H9 (cell line): ENCODE data around the gene PLEKHM3. TPM values are rescaled to one million over a fixed set of nuclear protein-coding genes. Genes with fewer than 3 reads are reported as not detected.

ENCODE experiments used
- DNase-seq: peaks from one replicate; pipeline ENCODE4 v3.0.0-alpha.2; 2017
- H2AFZ ChIP-seq: one replicate; pipeline ENCODE4 v1.6.1; 2013; ENCODE audit warnings: mild to moderate bottlenecking, low read length, control low read depth, moderate library complexity
- H2AK5ac ChIP-seq: 2 replicates; pipeline ENCODE4 v1.6.1; 2013; ENCODE audit warnings: low read length, control low read depth, mixed read lengths; ENCODE audit not compliant: insufficient read length
- H2BK120ac ChIP-seq: one replicate; pipeline ENCODE4 v1.6.1; 2013; ENCODE audit warnings: low read depth, mild to moderate bottlenecking, low read length, control low read depth, inconsistent platforms; ENCODE audit not compliant: poor library complexity, severe bottlenecking
- H2BK12ac ChIP-seq: 2 replicates; pipeline ENCODE4 v1.6.1; 2013; ENCODE audit warnings: low read length, control low read depth, mixed read lengths, low read depth; ENCODE audit not compliant: insufficient read length
- H2BK15ac ChIP-seq: 2 replicates; pipeline ENCODE4 v1.6.1; 2013; ENCODE audit warnings: low read depth, low read length, control low read depth
- H2BK20ac ChIP-seq: one replicate; pipeline ENCODE4 v1.6.1; 2013; ENCODE audit warnings: low read depth, mild to moderate bottlenecking, low read length, control low read depth, inconsistent platforms; ENCODE audit not compliant: poor library complexity, severe bottlenecking
- H2BK5ac ChIP-seq: 2 replicates; pipeline ENCODE4 v1.6.1; 2013; ENCODE audit warnings: low read length, control low read depth, mixed read lengths; ENCODE audit not compliant: insufficient read length
- H3K14ac ChIP-seq: 2 replicates; pipeline ENCODE4 v1.6.1; 2013; ENCODE audit warnings: low read length, control low read depth; ENCODE audit not compliant: insufficient read depth
- H3K18ac ChIP-seq: 2 replicates; pipeline ENCODE4 v1.6.1; 2013; ENCODE audit warnings: low read depth, mild to moderate bottlenecking, mixed read lengths, low read length, control low read depth; ENCODE audit not compliant: insufficient read length
- H3K23ac ChIP-seq: 2 replicates; pipeline ENCODE4 v1.6.1; 2013; ENCODE audit warnings: low read length, control low read depth, mixed read lengths, low read depth; ENCODE audit not compliant: insufficient read length
- H3K23me2 ChIP-seq: 2 replicates; pipeline ENCODE4 v1.6.1; 2013; ENCODE audit warnings: low read depth, mild to moderate bottlenecking, mixed read lengths, low read length, control low read depth; ENCODE audit not compliant: insufficient read length, poor library complexity, severe bottlenecking
- H3K27ac ChIP-seq: 2 replicates; pipeline ENCODE4 v1.5.1; 2013; ENCODE audit warnings: low read length, control low read depth, mixed read lengths, low read depth; ENCODE audit not compliant: insufficient read length
- H3K27me3 ChIP-seq: 2 replicates; pipeline ENCODE4 v1.6.1; 2013; ENCODE audit warnings: low read length, control low read depth, inconsistent platforms; ENCODE audit not compliant: insufficient read depth
- H3K4ac ChIP-seq: 2 replicates; pipeline ENCODE4 v1.6.1; 2013; ENCODE audit warnings: low read depth, mild to moderate bottlenecking, control low read depth, inconsistent platforms, low read length, moderate library complexity
- H3K4me1 ChIP-seq: 2 replicates; pipeline ENCODE4 v1.6.1; 2013; ENCODE audit warnings: low read length, control low read depth, inconsistent platforms; ENCODE audit not compliant: insufficient read depth
- H3K4me2 ChIP-seq: 2 replicates; pipeline ENCODE4 v1.6.1; 2013; ENCODE audit warnings: low read length, control low read depth, mixed read lengths; ENCODE audit not compliant: insufficient read length, insufficient read depth
- H3K56ac ChIP-seq: 2 replicates; pipeline ENCODE4 v1.6.1; 2013; ENCODE audit warnings: low read depth, mild to moderate bottlenecking, mixed read lengths, low read length, control low read depth; ENCODE audit not compliant: insufficient read length
- H3K79me1 ChIP-seq: 2 replicates; pipeline ENCODE4 v1.6.1; 2013; ENCODE audit warnings: low read depth, mild to moderate bottlenecking, moderate library complexity, low read length, control low read depth, inconsistent platforms; ENCODE audit not compliant: insufficient read depth, poor library complexity, severe bottlenecking
- H3K79me2 ChIP-seq: 2 replicates; pipeline ENCODE4 v1.6.1; 2013; ENCODE audit warnings: low read length, control low read depth, inconsistent platforms; ENCODE audit not compliant: insufficient read depth
- H3K9ac ChIP-seq: 2 replicates; pipeline ENCODE4 v1.6.1; 2013; ENCODE audit warnings: low read length, control low read depth, mixed read lengths; ENCODE audit not compliant: insufficient read length; ENCODE audit errors: extremely low read depth
- H3K9me3 ChIP-seq: one replicate; pipeline ENCODE4 v1.6.1; 2013; ENCODE audit warnings: low read depth, low read length, inconsistent platforms; ENCODE audit not compliant: control insufficient read depth
- H3T11ph ChIP-seq: one replicate; pipeline ENCODE4 v1.6.1; 2013; ENCODE audit warnings: mild to moderate bottlenecking, low read length, control low read depth, inconsistent platforms
- H4K20me1 ChIP-seq: one replicate; pipeline ENCODE4 v1.6.1; 2013; ENCODE audit not compliant: control insufficient read depth, insufficient read length, insufficient read depth
- H4K5ac ChIP-seq: 2 replicates; pipeline ENCODE4 v1.6.1; 2013; ENCODE audit warnings: low read depth, mild to moderate bottlenecking, mixed read lengths, low read length, control low read depth; ENCODE audit not compliant: insufficient read length
- H4K8ac ChIP-seq: replicated peaks from 2 replicates; pipeline ENCODE4 v1.6.1; 2013; ENCODE audit warnings: low read length, control low read depth, mixed read lengths, low read depth; ENCODE audit not compliant: insufficient read length
- H4K91ac ChIP-seq: 2 replicates; pipeline ENCODE4 v1.6.1; 2013; ENCODE audit warnings: low read depth, mild to moderate bottlenecking, moderate library complexity, mixed read lengths, low read length, control low read depth; ENCODE audit not compliant: insufficient read length
- H3K27ac Mint-ChIP-seq, 3 experiments: 2 replicates in 2 of 3; 3 replicates in 1 of 3; pipeline ENCODE4 v1.8.0; 2020 to 2021; ENCODE audit warnings: mixed read lengths in 3 of 3, mild to moderate bottlenecking in 1 of 3, moderate library complexity in 1 of 3
- H3K27me3 Mint-ChIP-seq: 2 replicates; pipeline ENCODE4 v1.8.0; 2021; ENCODE audit warnings: low read depth, mild to moderate bottlenecking, moderate library complexity, mixed read lengths
- H3K36me3 Mint-ChIP-seq, 3 experiments: 2 replicates in 2 of 3; 3 replicates in 1 of 3; pipeline ENCODE4 v1.8.0; 2020 to 2021; ENCODE audit warnings: low read depth in 3 of 3, mixed read lengths in 3 of 3; ENCODE audit not compliant: insufficient read depth in 1 of 3
- H3K4me1 Mint-ChIP-seq, 2 experiments: 2 replicates each; pipeline ENCODE4 v1.8.0; 2020; ENCODE audit warnings: mixed read lengths in 2 of 2
- H3K4me3 Mint-ChIP-seq, 2 experiments: 2 replicates in 1 of 2; 3 replicates in 1 of 2; pipeline ENCODE4 v1.8.0; 2020 to 2021; ENCODE audit warnings: mild to moderate bottlenecking in 2 of 2, mixed read lengths in 2 of 2, moderate library complexity in 1 of 2
- H3K9me3 Mint-ChIP-seq, 2 experiments: 2 replicates in 1 of 2; 3 replicates in 1 of 2; pipeline ENCODE4 v1.8.0; 2020; ENCODE audit warnings: mild to moderate bottlenecking in 2 of 2, mixed read lengths in 2 of 2, moderate library complexity in 1 of 2
- WGBS: extraction: QIAGEN DNeasy Blood & Tissue Kit; methylation state at CpG from one replicate; pipeline ENCODE4 v1.1.7; 2013; ENCODE audit warnings: missing lambda C conversion rate, low lambda C conversion rate, mixed read lengths; ENCODE audit not compliant: insufficient read length; ENCODE audit errors: extremely low coverage; 5-methylcytosine and 5-hydroxymethylcytosine counted together
- total RNA-seq: library from RNA; stranded (reverse); gene quantifications from 2 replicates; pipeline ENCODE4 v1.2.1, GENCODE V29; 2021
- TF ChIP-seq, protein P1 (sequence below): fragments of 200-600 bp; sonication (generic); conservative IDR thresholded peaks from 3 replicates; pipeline ENCODE4 v1.8.0; 2021; ENCODE audit warnings: antibody characterized with exemption, mild to moderate bottlenecking

The PLEKHM3 gene
- total RNA-seq, 1 experiment from 2014 or later = 7.5 TPM

DNA sequence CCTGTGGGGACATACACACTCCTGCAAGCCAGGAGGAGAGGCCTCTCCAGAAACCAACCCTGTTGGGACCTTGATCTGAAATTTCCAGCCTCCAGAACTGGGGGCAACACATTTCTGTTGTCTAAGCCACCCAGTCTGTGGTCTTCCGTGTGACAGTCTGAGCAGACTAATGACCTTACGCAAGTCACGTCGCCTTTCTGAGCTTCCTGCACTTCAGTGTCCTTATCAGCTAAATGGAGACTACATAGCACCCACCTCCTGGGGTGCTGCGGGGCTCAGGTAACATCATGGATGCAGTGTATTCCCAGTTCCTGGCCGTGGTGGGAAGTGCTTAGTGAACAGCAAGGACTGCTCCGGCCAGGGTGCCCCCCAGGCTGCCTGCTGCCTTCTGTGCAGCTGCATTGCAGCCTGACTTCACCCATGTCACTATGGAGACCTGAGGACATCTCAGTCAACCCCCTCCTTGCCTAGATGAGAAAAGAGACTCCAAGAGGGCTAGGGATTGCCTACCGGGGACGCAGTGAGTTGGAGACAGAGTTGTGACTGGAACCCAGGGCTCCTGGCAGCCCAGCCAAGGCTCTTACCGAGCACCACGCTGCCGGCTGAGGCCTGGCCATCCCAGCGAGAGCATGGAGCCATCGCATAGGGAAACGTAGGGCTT lies 194.4 kb downstream of the PLEKHM3 start:
- Histone ChIP-seq H2BK12ac (no peak overlapping the region), H3K23me2 (no peaks in the 10 kb centered on the region), H2BK5ac (no peak overlapping the region), H4K5ac (no peak overlapping the region), H3K9me3 (no peaks in the 10 kb centered on the region), H3K4me1 (peaks cover 2% of the 10 kb centered on the region; the same call in 1 of the 2 replicates), H3K56ac (no peak overlapping the region), H3K27me3 (no peaks in the 10 kb centered on the region), H2BK20ac (no peak overlapping the region), H3K4ac (no peak overlapping the region), H2AFZ (no peak overlapping the region), H3K27ac (no peak overlapping the region), H3K14ac (no peak overlapping the region), H4K8ac (no peak overlapping the region), H3K79me2 (no peaks in the 10 kb centered on the region), H2BK120ac (no peak overlapping the region), H3K9ac (no peak overlapping the region), H3K18ac (no peak overlapping the region), H2BK15ac (no peak overlapping the region), H4K20me1 (no peaks in the 10 kb centered on the region), H3K4me2 (no peak overlapping the region), H3T11ph (no peak overlapping the region), H3K79me1 (no peaks in the 10 kb centered on the region), H3K23ac (no peak overlapping the region), H2AK5ac (no peak overlapping the region), H4K91ac (no peak overlapping the region)
- H3K9me3 Mint-ChIP-seq = no peaks in the 10 kb centered on the region
- TF ChIP-seq, protein P1, sequence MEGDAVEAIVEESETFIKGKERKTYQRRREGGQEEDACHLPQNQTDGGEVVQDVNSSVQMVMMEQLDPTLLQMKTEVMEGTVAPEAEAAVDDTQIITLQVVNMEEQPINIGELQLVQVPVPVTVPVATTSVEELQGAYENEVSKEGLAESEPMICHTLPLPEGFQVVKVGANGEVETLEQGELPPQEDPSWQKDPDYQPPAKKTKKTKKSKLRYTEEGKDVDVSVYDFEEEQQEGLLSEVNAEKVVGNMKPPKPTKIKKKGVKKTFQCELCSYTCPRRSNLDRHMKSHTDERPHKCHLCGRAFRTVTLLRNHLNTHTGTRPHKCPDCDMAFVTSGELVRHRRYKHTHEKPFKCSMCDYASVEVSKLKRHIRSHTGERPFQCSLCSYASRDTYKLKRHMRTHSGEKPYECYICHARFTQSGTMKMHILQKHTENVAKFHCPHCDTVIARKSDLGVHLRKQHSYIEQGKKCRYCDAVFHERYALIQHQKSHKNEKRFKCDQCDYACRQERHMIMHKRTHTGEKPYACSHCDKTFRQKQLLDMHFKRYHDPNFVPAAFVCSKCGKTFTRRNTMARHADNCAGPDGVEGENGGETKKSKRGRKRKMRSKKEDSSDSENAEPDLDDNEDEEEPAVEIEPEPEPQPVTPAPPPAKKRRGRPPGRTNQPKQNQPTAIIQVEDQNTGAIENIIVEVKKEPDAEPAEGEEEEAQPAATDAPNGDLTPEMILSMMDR = no peak
- H3K27me3 Mint-ChIP-seq = no peaks in the 10 kb centered on the region; the same call in 1 of the 2 replicates
- no peak overlapping the region for H3K4me3 Mint-ChIP-seq
- peaks cover 13 to 14% of the 10 kb centered on the region in 2 experiments for H3K4me1 Mint-ChIP-seq
- H3K27ac Mint-ChIP-seq = no peak overlapping the region; a peak in 1 of 7 replicates
- DNase-seq = no peak
- no peaks in the 10 kb centered on the region for H3K36me3 Mint-ChIP-seq
- WGBS = no CpG with 5 or more reads among the region's 15 CpGs
